ENCODE measurements around the gene LOXL1.
"Not testable (repeated sequence)": the region's sequence is repeated elsewhere in the genome, so short reads cannot be mapped to it uniquely, and the experiment has no call there.

The LOXL1 gene

GRCh38 chr15:73934281-73934680 lies 8.0 kb downstream of the LOXL1 start:
- Histone ChIP-seq H3K9me3 (ENCODE audit: control insufficient read depth, insufficient read depth, low read depth, low read length) (no peaks in the 10 kb centered on the region), H3K27me3 (ENCODE audit: control insufficient read depth, insufficient read depth, low read length) (no peaks in the 10 kb centered on the region), H3K27ac (ENCODE audit: low read depth, low read length) (no peak overlapping the region), H3K36me3 (ENCODE audit: control insufficient read depth, insufficient read depth, low read length) (no peaks in the 10 kb centered on the region), H3K4me3 (ENCODE audit: low read depth, low read length) (no peak overlapping the region), H3K4me1 (ENCODE audit: control insufficient read depth, insufficient read depth, low read length) (peaks cover 21% of the 10 kb centered on the region), H3K9ac (ENCODE audit: low read length) (no peak overlapping the region)

DNA sequence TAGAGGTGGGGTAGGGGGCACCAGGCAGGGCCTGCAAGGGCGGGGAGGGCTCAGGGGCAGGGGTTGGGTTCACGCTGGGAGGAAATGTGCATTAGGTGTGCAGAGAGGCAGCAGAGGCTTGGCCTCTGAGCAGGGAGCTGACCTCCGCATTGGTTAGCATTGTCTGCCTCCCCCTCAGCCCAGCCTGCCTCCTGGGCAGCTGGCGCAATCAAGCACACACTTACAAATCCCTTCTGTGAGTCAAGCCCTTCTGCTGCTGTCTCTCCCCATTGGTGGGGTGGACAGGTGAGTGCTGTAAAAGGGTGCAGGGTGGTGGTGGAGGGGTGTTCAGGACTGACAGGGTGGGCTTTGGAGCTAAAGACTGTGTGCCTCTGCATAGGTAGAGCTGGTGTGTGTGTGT lies 9.3 kb downstream of the LOXL1 start:
- H3K9ac ChIP-seq (ENCODE audit: low read length) = no peak overlapping the region
- H3K27ac ChIP-seq (ENCODE audit: low read depth, low read length) = no peak overlapping the region

DNA sequence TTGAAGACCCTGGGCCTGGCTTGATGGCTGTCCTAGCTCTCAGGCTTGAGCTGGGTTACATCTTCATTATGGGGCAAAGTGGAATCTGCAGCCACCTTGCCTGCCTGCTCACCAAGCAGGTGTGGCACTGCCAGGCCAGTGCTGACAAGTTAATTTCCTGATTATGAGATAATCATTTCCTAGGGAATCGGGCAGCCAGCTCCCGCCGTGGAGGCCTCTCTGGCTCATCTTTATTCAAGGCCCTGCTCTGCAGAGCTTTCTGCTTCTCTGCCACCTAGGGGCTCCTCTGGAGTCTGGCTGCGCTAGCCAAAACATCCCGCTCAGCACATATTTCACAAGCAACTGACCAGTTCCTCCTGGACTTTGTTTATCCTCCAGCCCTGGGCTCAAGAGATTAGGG lies 9.9 kb downstream of the LOXL1 start:
- H3K4me3 ChIP-seq (ENCODE audit: low read depth, low read length) = no peak overlapping the region
- no peak overlapping the region for H3K9ac ChIP-seq (ENCODE audit: low read length)
- H3K27me3 ChIP-seq (ENCODE audit: control insufficient read depth, insufficient read depth, low read length) = no peaks in the 10 kb centered on the region
- H3K9me3 ChIP-seq (ENCODE audit: control insufficient read depth, insufficient read depth, low read depth, low read length) = no peaks in the 10 kb centered on the region
- H3K27ac ChIP-seq (ENCODE audit: low read depth, low read length) = no peak overlapping the region
- H3K4me1 ChIP-seq (ENCODE audit: control insufficient read depth, insufficient read depth, low read length) = peaks cover 29% of the 10 kb centered on the region
- no peaks in the 10 kb centered on the region for H3K36me3 ChIP-seq (ENCODE audit: control insufficient read depth, insufficient read depth, low read length)

More for the DNA sequence above, 9.3 kb downstream of the LOXL1 start:
- H3K27me3 ChIP-seq (ENCODE audit: control insufficient read depth, insufficient read depth, low read length) = no peaks in the 10 kb centered on the region
- H3K4me1 ChIP-seq (ENCODE audit: control insufficient read depth, insufficient read depth, low read length) = peaks cover 24% of the 10 kb centered on the region
- H3K4me3 ChIP-seq (ENCODE audit: low read depth, low read length) = no peak overlapping the region
- H3K9me3 ChIP-seq (ENCODE audit: control insufficient read depth, insufficient read depth, low read depth, low read length) = no peaks in the 10 kb centered on the region
- no peaks in the 10 kb centered on the region for H3K36me3 ChIP-seq (ENCODE audit: control insufficient read depth, insufficient read depth, low read length)

DNA sequence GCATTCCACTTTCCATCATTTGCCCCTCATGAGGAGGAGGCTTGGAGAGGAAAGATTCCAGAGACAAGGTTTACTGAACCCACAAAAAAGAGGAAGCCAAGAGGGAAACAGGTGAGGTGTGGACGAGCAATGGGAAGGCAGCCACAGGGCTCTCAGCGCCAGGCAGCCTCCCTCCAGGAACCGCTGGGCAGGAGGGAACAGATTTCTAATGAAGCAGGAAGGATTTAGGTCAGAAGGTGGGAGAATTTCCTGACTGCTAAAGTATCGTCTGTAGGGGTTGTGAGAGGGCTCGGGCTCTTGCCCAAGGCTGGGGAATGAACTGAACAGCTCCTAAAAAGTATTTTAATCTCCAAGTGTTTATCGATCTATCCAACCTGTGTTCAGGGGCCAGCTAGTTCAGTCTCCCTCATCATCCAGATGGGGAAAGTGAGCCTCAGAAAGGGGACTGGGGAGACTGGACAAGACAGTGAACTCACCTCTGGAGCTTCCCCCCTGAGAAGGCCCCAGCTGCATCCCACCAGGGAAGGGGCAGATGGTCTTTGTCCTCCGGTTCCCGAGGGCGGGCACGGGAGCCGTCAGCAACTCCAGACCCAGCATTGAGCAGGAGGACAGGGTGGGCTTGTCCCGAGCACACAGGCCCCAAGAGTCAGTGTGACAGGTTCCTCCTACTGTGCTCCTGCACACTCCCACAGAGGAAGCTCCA lies 10.5 kb downstream of the LOXL1 start:
- Histone ChIP-seq H3K9ac (ENCODE audit: low read length) (no peak overlapping the region), H3K27ac (ENCODE audit: low read depth, low read length) (no peak overlapping the region), H3K9me3 (ENCODE audit: control insufficient read depth, insufficient read depth, low read depth, low read length) (no peaks in the 10 kb centered on the region), H3K4me1 (ENCODE audit: control insufficient read depth, insufficient read depth, low read length) (peaks cover 33% of the 10 kb centered on the region), H3K4me3 (ENCODE audit: low read depth, low read length) (no peak overlapping the region), H3K36me3 (ENCODE audit: control insufficient read depth, insufficient read depth, low read length) (no peaks in the 10 kb centered on the region), H3K27me3 (ENCODE audit: control insufficient read depth, insufficient read depth, low read length) (no peaks in the 10 kb centered on the region)

- no peaks in the 10 kb centered on the region for H3K36me3 ChIP-seq (ENCODE audit: control insufficient read depth, insufficient read depth, low read length)
- no peak overlapping the region for H3K4me3 ChIP-seq (ENCODE audit: low read depth, low read length)
- no peaks in the 10 kb centered on the region for H3K27me3 ChIP-seq (ENCODE audit: control insufficient read depth, insufficient read depth, low read length)
- no peaks in the 10 kb centered on the region for H3K9me3 ChIP-seq (ENCODE audit: control insufficient read depth, insufficient read depth, low read depth, low read length)
- H3K4me1 ChIP-seq (ENCODE audit: control insufficient read depth, insufficient read depth, low read length) = peaks cover 39% of the 10 kb centered on the region
- no peak overlapping the region for H3K9ac ChIP-seq (ENCODE audit: low read length)
- no peak overlapping the region for H3K27ac ChIP-seq (ENCODE audit: low read depth, low read length)
Measured at GRCh38 chr15:73937296-73937695, 11.0 kb downstream of the LOXL1 start.

- no peaks in the 10 kb centered on the region for H3K27me3 ChIP-seq (ENCODE audit: control insufficient read depth, insufficient read depth, low read length)
- no peak overlapping the region for H3K27ac ChIP-seq (ENCODE audit: low read depth, low read length)
- no peak overlapping the region for H3K4me3 ChIP-seq (ENCODE audit: low read depth, low read length)
- peaks cover 39% of the 10 kb centered on the region for H3K4me1 ChIP-seq (ENCODE audit: control insufficient read depth, insufficient read depth, low read length)
- no peaks in the 10 kb centered on the region for H3K36me3 ChIP-seq (ENCODE audit: control insufficient read depth, insufficient read depth, low read length)
- H3K9ac ChIP-seq (ENCODE audit: low read length) = no peak overlapping the region
- no peaks in the 10 kb centered on the region for H3K9me3 ChIP-seq (ENCODE audit: control insufficient read depth, insufficient read depth, low read depth, low read length)
Measured at GRCh38 chr15:73937726-73938125, 11.5 kb downstream of the LOXL1 start.

DNA sequence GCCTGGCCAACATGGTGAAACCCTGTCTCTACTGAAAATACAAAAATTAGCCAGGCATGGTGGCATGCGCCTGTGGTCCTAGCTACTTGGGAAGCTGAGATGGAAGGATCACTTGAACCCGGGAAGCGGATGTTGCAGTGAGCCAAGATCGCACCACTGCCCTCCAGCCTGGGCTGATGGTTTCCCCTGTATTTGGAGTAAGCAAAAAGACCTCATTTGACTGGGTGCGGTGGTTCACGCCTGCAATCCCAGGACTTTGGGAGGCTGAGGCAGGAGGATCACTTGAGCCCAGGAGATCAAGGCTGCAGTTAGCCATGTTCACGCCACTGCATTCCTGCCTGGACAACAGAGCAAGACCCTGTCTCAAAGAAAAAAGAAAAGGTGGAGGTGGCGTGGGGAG lies 12.3 kb downstream of the LOXL1 start:
- H3K27ac ChIP-seq (ENCODE audit: low read depth, low read length) = not testable (repeated sequence)

GRCh38 chr15:73939138-73939537 lies 12.9 kb downstream of the LOXL1 start:
- peaks cover 42% of the 10 kb centered on the region for H3K4me1 ChIP-seq (ENCODE audit: control insufficient read depth, insufficient read depth, low read length)

More for the DNA sequence above, 12.3 kb downstream of the LOXL1 start:
- H3K4me1 ChIP-seq (ENCODE audit: control insufficient read depth, insufficient read depth, low read length) = peaks cover 39% of the 10 kb centered on the region
- not testable (repeated sequence) for H3K9ac ChIP-seq (ENCODE audit: low read length); H3K27me3 ChIP-seq (ENCODE audit: control insufficient read depth, insufficient read depth, low read length); H3K4me3 ChIP-seq (ENCODE audit: low read depth, low read length); H3K9me3 ChIP-seq (ENCODE audit: control insufficient read depth, insufficient read depth, low read depth, low read length); H3K36me3 ChIP-seq (ENCODE audit: control insufficient read depth, insufficient read depth, low read length)

DNA sequence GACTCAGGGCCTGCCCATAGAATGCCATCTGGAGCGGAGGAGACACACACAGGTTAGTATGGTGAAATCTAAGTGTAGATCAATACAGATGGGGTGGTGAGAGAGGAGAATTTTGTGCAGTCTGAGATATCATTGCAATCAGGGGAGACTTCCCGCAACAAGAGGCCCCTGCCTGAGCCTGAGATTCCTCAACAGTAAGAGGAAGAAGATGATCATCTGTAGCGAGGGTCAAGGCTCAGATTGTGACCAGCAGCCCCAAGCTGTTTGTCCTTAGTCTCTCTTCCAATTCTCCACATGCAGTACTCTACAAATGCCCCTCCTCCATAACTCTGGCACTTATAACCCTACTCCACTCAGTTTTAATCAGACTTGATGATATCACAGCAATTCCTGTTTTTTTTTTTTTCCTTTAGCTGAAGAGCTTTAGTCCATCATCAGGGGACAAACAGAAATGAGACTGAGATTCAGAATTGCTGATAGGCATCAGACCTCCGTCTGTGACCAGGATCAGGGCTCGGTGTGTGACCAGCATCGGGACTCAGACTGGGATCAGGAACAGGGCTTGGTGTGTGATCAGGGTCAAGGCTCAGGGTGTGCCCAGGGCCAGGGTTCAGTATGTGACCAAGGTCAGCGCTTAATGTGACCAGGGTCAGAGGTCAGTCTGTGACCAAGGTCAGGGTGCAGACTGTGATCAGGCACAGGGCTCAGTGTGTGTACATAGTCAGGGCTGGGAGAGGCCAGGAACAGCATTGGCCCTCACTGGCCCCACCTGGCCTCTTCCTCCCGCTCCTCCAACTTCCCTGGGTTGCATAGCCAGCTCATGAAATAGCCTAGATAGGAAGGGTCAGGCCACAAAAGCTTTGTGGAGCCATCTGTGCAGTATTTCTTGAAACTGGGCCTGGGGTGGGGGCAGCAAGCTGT lies 14.1 kb downstream of the LOXL1 start:
- H3K4me3 ChIP-seq (ENCODE audit: low read depth, low read length) = no peak overlapping the region
- H3K9me3 ChIP-seq (ENCODE audit: control insufficient read depth, insufficient read depth, low read depth, low read length) = no peaks in the 10 kb centered on the region
- H3K4me1 ChIP-seq (ENCODE audit: control insufficient read depth, insufficient read depth, low read length) = peaks cover 41% of the 10 kb centered on the region
- no peaks in the 10 kb centered on the region for H3K27me3 ChIP-seq (ENCODE audit: control insufficient read depth, insufficient read depth, low read length)
- H3K36me3 ChIP-seq (ENCODE audit: control insufficient read depth, insufficient read depth, low read length) = no peaks in the 10 kb centered on the region
- H3K9ac ChIP-seq (ENCODE audit: low read length) = no peak overlapping the region
- H3K27ac ChIP-seq (ENCODE audit: low read depth, low read length) = no peak overlapping the region

More at GRCh38 chr15:73939138-73939537, 12.9 kb downstream of the LOXL1 start:
- Histone ChIP-seq H3K9ac (ENCODE audit: low read length) (no peak overlapping the region), H3K9me3 (ENCODE audit: control insufficient read depth, insufficient read depth, low read depth, low read length) (no peaks in the 10 kb centered on the region), H3K4me3 (ENCODE audit: low read depth, low read length) (no peak overlapping the region), H3K27ac (ENCODE audit: low read depth, low read length) (no peak overlapping the region), H3K36me3 (ENCODE audit: control insufficient read depth, insufficient read depth, low read length) (no peaks in the 10 kb centered on the region), H3K27me3 (ENCODE audit: control insufficient read depth, insufficient read depth, low read length) (no peaks in the 10 kb centered on the region)

- no peak overlapping the region for H3K27ac ChIP-seq (ENCODE audit: low read depth, low read length)
- no peaks in the 10 kb centered on the region for H3K36me3 ChIP-seq (ENCODE audit: control insufficient read depth, insufficient read depth, low read length)
- no peaks in the 10 kb centered on the region for H3K9me3 ChIP-seq (ENCODE audit: control insufficient read depth, insufficient read depth, low read depth, low read length)
- no peak overlapping the region for H3K4me3 ChIP-seq (ENCODE audit: low read depth, low read length)
- no peaks in the 10 kb centered on the region for H3K27me3 ChIP-seq (ENCODE audit: control insufficient read depth, insufficient read depth, low read length)
- H3K9ac ChIP-seq (ENCODE audit: low read length) = peak overlapping the region; percentile 19
- peaks cover 34% of the 10 kb centered on the region for H3K4me1 ChIP-seq (ENCODE audit: control insufficient read depth, insufficient read depth, low read length)
Measured at GRCh38 chr15:73941044-73941443, 14.8 kb downstream of the LOXL1 start.

- Histone ChIP-seq H3K27ac (ENCODE audit: low read depth, low read length) (no peak overlapping the region), H3K4me1 (ENCODE audit: control insufficient read depth, insufficient read depth, low read length) (peaks cover 30% of the 10 kb centered on the region; the same call in 1 of the 2 replicates), H3K9me3 (ENCODE audit: control insufficient read depth, insufficient read depth, low read depth, low read length) (no peaks in the 10 kb centered on the region), H3K9ac (ENCODE audit: low read length) (peak overlapping the region; percentile 19), H3K36me3 (ENCODE audit: control insufficient read depth, insufficient read depth, low read length) (no peaks in the 10 kb centered on the region), H3K27me3 (ENCODE audit: control insufficient read depth, insufficient read depth, low read length) (no peaks in the 10 kb centered on the region), H3K4me3 (ENCODE audit: low read depth, low read length) (no peak overlapping the region)
Measured at GRCh38 chr15:73941449-73941848, 15.2 kb downstream of the LOXL1 start.

Data from HUES6 (cell line).